Measurements from ENCODE around the gene RANBP17. TPM values are rescaled to one million over a fixed set of nuclear protein-coding genes. Genes with fewer than 3 reads are reported as not detected.

RANBP17 gene
- total and polyA plus RNA-seq, 2 of the 4 experiments (the other 2 are of a cell fraction), result 8.2 to 29.0 TPM

DNA sequence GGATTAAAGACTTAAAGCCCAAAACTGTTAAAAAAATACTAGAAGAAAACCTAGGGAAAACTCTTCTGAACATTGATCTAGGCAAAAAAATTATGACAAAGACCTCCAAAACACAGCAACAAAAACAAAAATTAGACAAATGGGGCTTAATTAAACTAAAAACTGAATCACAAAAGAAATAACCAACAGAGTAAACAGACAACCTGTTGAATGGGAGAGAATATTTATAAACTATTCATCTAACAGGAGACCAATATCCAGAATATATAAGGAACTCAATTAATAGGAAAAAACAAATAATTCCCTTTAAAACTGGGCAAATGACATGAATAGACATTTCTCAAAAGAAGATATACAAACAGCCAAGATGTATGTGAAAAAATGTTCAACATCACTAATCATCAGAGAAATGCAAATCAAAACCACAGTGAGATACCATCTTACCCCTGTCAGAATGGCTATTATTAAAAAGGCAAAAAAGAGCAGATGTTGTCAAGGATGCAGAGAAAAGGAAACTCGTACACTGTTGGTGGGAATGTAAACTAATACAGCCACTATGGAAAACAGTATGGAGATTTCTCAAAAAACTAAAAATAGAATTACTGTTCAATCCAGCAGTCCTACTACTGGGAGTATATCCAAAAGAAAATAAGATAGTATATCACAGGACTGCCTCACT is 397.1 kb downstream of the RANBP17 start:
- no peak overlapping the region for H3K4me2 ChIP-seq (ENCODE audit: low read depth, low read length)
- WGBS, 2 experiments (ENCODE audit: extremely low coverage in 2 of 2, insufficient read length in 1 of 2), result no CpG with 5 or more reads among the region's 1 CpG
- H3K18ac ChIP-seq (ENCODE audit: low read depth, low read length), result no peak overlapping the region
- ATAC-seq (ENCODE audit: low read depth), result peak; percentile 42
- no peak overlapping the region for H3K27ac ChIP-seq (ENCODE audit: insufficient read depth, low read length)
- H3K9ac ChIP-seq (ENCODE audit: low read depth, low read length), result no peak overlapping the region
- no peak overlapping the region for H3K23ac ChIP-seq (ENCODE audit: low read depth, low read length)
- no peak overlapping the region for H2AK5ac ChIP-seq (ENCODE audit: low read depth, low read length)
- no peak overlapping the region for H3K4me3 ChIP-seq (ENCODE audit: insufficient read depth, low read depth, low read length)
- no peak overlapping the region for H2BK15ac ChIP-seq (ENCODE audit: low read depth, low read length)
- TF ChIP-seq RCOR1 (IDR thresholded peaks at IDR 0.05; ENCODE audit: insufficient replicate concordance, low read length) (no peak), MAFK (IDR thresholded peaks at IDR 0.05; ENCODE audit: low read depth, low read length) (no peak), SMC3 (IDR thresholded peaks at IDR 0.05; ENCODE audit: low read depth, low read length) (no peak), CEBPB (IDR thresholded peaks at IDR 0.05; ENCODE audit: low read depth, low read length) (no peak), MXI1 (IDR thresholded peaks at IDR 0.05; ENCODE audit: borderline replicate concordance, low read depth, low read length) (no peak), POLR2A (IDR thresholded peaks at IDR 0.05; ENCODE audit: low read depth, low read length) (no peak), RAD21 (IDR thresholded peaks at IDR 0.05; ENCODE audit: low read length) (no peak), BHLHE40 (IDR thresholded peaks at IDR 0.05; ENCODE audit: low read depth, low read length) (no peak), FOS (IDR thresholded peaks at IDR 0.05; ENCODE audit: low read depth, low read length) (no peak), MAZ (IDR thresholded peaks at IDR 0.05; ENCODE audit: borderline replicate concordance, low read depth, low read length) (no peak)
- TF ChIP-seq, protein P1, sequence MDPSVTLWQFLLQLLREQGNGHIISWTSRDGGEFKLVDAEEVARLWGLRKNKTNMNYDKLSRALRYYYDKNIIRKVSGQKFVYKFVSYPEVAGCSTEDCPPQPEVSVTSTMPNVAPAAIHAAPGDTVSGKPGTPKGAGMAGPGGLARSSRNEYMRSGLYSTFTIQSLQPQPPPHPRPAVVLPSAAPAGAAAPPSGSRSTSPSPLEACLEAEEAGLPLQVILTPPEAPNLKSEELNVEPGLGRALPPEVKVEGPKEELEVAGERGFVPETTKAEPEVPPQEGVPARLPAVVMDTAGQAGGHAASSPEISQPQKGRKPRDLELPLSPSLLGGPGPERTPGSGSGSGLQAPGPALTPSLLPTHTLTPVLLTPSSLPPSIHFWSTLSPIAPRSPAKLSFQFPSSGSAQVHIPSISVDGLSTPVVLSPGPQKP (IDR thresholded peaks at IDR 0.05; ENCODE audit: borderline replicate concordance, low read depth, low read length), result no peak
- TF ChIP-seq, protein P2, sequence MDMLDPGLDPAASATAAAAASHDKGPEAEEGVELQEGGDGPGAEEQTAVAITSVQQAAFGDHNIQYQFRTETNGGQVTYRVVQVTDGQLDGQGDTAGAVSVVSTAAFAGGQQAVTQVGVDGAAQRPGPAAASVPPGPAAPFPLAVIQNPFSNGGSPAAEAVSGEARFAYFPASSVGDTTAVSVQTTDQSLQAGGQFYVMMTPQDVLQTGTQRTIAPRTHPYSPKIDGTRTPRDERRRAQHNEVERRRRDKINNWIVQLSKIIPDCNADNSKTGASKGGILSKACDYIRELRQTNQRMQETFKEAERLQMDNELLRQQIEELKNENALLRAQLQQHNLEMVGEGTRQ (IDR thresholded peaks at IDR 0.05; ENCODE audit: low read depth, low read length), result no peak
- no peak overlapping the region for H2BK5ac ChIP-seq (ENCODE audit: low read depth, low read length, poor library complexity, severe bottlenecking)
- H2BK20ac ChIP-seq (ENCODE audit: low read depth, low read length), result no peak overlapping the region
- H3K14ac ChIP-seq (replicated peaks; ENCODE audit: low read depth, low read length), result no peak overlapping the region
- ChIA-PET POLR2A (ENCODE audit: unreplicated experiment) (no interaction called here), CTCF (no interaction called here)
- in situ Hi-C loops (cut with MboI; ENCODE audit: low sequenced_read_pairs) (no loop called here), intact Hi-C loops (cut with micrococcal nuclease) (no loop called here), dilution Hi-C loops (cut with HindIII; ENCODE audit: low sequenced_read_pairs, unreplicated experiment) (no loop called here)
- H3K4ac ChIP-seq (ENCODE audit: low read depth, low read length), result no peak overlapping the region
- no peaks in the 10 kb centered on the region for H3K9me3 ChIP-seq (ENCODE audit: control insufficient read depth, insufficient read depth, low read length)
- H4K5ac ChIP-seq (ENCODE audit: low read depth, low read length), result no peak overlapping the region
- DNase-seq, result peak; percentile 27
- H3K27me3 ChIP-seq (ENCODE audit: control insufficient read depth, insufficient read depth, low read length), result no peaks in the 10 kb centered on the region
- no peak overlapping the region for H2BK120ac ChIP-seq (ENCODE audit: low read depth, low read length)
- no peak overlapping the region for H4K8ac ChIP-seq (ENCODE audit: low read depth in 2 of 2, low read length in 2 of 2)
- no peak overlapping the region for H3K56ac ChIP-seq (ENCODE audit: extremely low read depth, insufficient read depth, low read length)
- H4K91ac ChIP-seq (ENCODE audit: insufficient read depth, low read depth, low read length), result no peak overlapping the region
- H3K36me3 ChIP-seq (ENCODE audit: control insufficient read depth, insufficient read depth, low read length), result no peaks in the 10 kb centered on the region
- no peak overlapping the region for H2AFZ ChIP-seq (replicated peaks; ENCODE audit: low read length, poor library complexity)
- H3K9me1 ChIP-seq (ENCODE audit: insufficient read depth, low read length), result no peaks in the 10 kb centered on the region
- H3K4me1 ChIP-seq (ENCODE audit: control insufficient read depth, insufficient read depth, low read length), result no peaks in the 10 kb centered on the region
- BruUV-seq (replicated peaks), result no TSS peak
- no peak overlapping the region for H2AK9ac ChIP-seq (replicated peaks; ENCODE audit: low read depth, low read length, poor library complexity)
- H3K79me1 ChIP-seq (ENCODE audit: low read depth in 1 of 2, low read length in 2 of 2), result no peaks in the 10 kb centered on the region
- no peaks in the 10 kb centered on the region for H4K20me1 ChIP-seq (ENCODE audit: insufficient read depth, low read length)

Data from IMR-90 (cell line).